NCI-H748 treated with DMSO at 0.1 percent for 48 hours (cell line): ENCODE measurements around the gene ZNF446.
"Not testable (repeated sequence)": the region's sequence is repeated elsewhere in the genome, so short reads cannot be mapped to it uniquely, and the experiment has no call there.

ENCODE experiments used
- DNase-seq: peaks from one replicate; lab custom pipeline; 2025; lab: John Stamatoyannopoulos, UW

The ZNF446 gene

GRCh38 chr19:58500242-58500641 is 24.1 kb downstream of the ZNF446 start:
- DNase-seq = no peak

GRCh38 chr19:58507602-58508223 is 31.6 kb downstream of the ZNF446 start:
- not testable (repeated sequence) for DNase-seq

- no peak for DNase-seq
These were observed 33.6 kb downstream of the ZNF446 start for GRCh38 chr19:58509731-58510083.

- no peak for DNase-seq
These were observed 34.1 kb downstream of the ZNF446 start for GRCh38 chr19:58510084-58510862.

- no peak for DNase-seq
These were observed 35.4 kb downstream of the ZNF446 start, which contains the start of gene SLC27A5 for GRCh38 chr19:58511353-58512208. TSS of gene SLC27A5 (minus strand) at chr19:58511992. CDS start at chr19:58511955, 37 bp downstream.

- no peak for DNase-seq
These were observed 37.1 kb downstream of the ZNF446 start for GRCh38 chr19:58513213-58513693.

- peak; percentile 87 for DNase-seq
These were observed 37.8 kb downstream of the ZNF446 start for GRCh38 chr19:58513694-58514563.

GRCh38 chr19:58514564-58515022 is 38.4 kb downstream of the ZNF446 start:
- no peak for DNase-seq

GRCh38 chr19:58515259-58515658 is 39.1 kb downstream of the ZNF446 start:
- no peak for DNase-seq

GRCh38 chr19:58516246-58516836 is 40.2 kb downstream of the ZNF446 start:
- no peak for DNase-seq

- no peak for DNase-seq
These were observed 41.0 kb downstream of the ZNF446 start for GRCh38 chr19:58516964-58517833.

- DNase-seq = no peak
These were observed 42.3 kb downstream of the ZNF446 start for GRCh38 chr19:58518256-58519086.

- peak; percentile 81 for DNase-seq
These were observed 42.9 kb downstream of the ZNF446 start for GRCh38 chr19:58519087-58519354.

GRCh38 chr19:58519355-58520256 is 43.5 kb downstream of the ZNF446 start, which contains the start of gene ZBTB45:
TSS of gene ZBTB45 (minus strand) at chr19:58519810. CDS start at chr19:58517673, 2,137 bp downstream.
- DNase-seq = peak; percentile 98

- DNase-seq = no peak
These were observed 44.1 kb downstream of the ZNF446 start for GRCh38 chr19:58520257-58520599.

GRCh38 chr19:58521651-58522050 is 45.5 kb downstream of the ZNF446 start:
- DNase-seq = no peak

- no peak for DNase-seq
These were observed 46.6 kb downstream of the ZNF446 start for GRCh38 chr19:58522709-58523108.

- DNase-seq = no peak
These were observed 53.3 kb downstream of the ZNF446 start for GRCh38 chr19:58529405-58529804.
